Effector CD8-positive, alpha-beta T cell (primary cell): ENCODE measurements around the gene TBC1D14.

Experiments
- DNase-seq: peaks from one replicate; lab custom pipeline; 2025; lab: John Stamatoyannopoulos, UW

The TBC1D14 gene

DNA sequence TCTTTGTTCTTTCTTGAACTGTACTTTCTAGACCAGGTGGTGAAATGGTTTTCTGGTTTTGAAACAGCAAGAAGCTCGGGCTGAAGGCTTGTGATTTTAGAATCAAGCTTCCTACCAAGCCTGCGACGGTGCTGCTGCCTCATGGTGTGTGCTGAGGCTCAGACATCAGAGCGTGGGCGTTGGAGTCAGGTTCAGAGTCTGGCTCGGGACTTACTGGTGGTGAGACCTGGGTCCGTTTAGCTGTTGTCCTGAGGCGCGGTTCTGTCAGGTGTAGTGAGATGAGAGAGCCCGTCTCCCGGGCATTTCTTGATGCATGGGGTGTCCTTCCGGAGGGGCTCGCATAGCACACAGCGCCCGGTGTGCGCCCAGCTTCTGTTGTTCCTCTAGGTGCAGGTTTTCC, 113.9 kb downstream of the TBC1D14 start:
- no peak for DNase-seq

DNA sequence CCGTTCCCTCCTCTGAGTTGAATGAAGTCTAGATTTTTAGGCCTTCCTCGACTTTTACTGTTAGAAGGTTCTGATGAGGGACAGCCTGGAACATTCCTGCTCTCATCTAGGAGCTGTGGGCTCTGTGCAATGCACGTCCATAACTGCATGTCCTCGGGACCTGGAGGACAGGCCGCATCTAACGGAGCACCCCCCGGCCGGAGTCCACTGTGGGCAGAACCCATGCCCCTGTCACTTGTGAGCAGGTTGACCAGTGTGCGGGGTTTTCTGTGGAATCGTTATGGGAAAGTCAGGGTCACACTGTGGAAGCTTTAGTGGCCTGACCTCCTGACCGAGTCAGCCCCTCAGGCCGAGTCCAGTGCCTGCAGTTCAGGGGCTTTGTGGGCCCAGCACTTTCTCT, 114.3 kb downstream of the TBC1D14 start:
- DNase-seq, result no peak

DNA sequence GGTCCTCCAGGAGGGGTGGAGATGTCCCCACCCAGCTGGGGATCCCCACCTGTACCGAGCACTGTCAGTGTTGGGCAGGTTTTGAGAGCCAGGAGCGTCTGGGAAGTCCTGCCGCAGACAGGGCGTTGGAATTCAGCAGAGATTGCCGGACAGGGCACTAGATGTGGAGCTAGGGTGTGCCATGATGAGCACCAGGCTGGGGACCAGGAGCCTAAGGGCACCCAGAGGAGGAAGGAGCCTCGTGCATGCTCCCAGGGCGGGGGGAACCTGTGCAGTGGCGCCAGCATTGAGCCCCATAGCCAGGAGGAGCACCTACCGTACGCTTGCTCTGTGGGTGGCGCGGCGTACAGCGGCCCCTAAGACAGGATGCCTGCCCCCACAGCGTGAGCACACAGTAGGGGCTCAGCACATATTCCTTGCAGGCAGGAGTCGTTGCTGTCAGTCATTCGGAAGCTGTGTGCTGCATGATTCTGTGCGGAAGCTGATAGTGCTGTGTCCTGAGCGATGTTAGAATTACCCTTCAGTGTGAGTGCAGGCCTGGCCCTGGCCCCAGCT, 114.8 kb downstream of the TBC1D14 start:
- no peak for DNase-seq

DNA sequence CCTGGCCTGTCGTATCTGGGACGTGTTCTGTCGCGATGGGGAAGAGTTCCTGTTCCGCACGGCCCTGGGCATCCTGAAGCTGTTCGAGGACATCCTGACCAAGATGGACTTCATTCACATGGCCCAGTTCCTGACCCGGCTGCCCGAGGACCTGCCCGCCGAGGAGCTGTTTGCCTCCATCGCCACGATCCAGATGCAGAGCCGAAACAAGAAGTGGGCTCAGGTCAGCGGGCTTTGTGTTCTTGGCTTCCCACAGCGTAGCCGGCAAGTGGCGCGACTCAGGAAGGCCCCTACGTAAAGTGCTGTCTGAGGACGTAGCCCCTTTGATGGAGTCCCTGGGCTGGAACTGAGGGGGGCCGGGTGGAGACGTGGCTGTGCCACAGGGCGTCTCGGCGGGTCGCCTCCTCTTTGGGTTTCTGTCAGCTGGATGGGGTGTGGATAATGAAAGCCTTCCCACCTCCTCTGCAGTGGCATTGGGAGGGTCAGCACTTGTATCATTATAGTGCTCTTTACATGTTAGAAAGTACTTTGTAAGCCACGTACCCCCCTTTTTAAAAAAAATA, 115.5 kb downstream of the TBC1D14 start:
- no peak for DNase-seq

DNA sequence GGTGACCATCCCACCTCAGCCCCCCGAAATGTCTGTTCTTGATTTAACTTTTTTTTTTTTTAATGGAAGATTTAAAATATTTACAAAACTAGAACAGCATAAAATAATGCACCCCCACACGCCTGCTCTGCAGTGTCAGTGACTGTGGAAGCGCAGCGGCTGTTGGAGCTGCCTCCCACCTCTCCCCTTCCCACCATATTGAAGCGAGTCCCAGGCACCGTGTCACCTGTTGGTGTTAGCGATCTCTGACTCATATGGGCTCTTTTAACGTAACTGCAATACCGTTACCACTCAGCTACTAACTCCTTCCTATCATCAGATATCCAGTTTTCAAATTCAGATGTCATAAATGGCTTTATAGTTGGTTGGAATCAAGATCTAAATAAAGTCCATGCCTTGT, 116.5 kb downstream of the TBC1D14 start:
- DNase-seq, result no peak

DNA sequence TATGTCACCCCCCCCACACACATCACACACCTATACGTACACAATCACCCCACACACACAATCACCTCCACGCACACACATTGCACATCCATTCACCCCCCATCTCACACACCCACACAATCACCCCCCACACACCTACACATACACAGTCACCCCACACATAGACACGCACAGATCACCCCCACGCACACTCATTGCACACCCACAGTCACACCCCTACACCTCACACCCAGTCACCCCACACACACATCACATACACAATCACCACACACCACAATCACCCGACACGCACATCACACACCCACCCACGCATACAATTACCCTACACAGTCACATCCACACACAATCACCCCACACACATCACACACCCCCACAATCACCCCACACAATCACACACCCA, 117.7 kb downstream of the TBC1D14 start:
- DNase-seq, result no peak

DNA sequence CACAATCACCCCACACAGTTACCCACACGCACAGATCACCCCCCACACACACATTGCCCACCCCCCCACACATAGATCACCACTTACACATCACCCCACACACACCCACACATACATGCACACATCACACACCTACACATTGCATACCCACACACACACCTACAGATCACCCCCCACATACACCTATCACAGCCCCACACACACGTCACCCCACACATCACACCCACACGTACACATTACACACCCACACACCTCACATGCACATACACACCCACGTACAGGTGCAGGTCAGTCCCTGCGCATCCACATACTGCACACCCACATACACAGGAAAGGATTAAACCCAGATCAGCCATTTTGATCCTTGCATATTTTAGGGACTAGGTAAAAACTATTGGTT, 118.3 kb downstream of the TBC1D14 start:
- DNase-seq, result no peak

DNA sequence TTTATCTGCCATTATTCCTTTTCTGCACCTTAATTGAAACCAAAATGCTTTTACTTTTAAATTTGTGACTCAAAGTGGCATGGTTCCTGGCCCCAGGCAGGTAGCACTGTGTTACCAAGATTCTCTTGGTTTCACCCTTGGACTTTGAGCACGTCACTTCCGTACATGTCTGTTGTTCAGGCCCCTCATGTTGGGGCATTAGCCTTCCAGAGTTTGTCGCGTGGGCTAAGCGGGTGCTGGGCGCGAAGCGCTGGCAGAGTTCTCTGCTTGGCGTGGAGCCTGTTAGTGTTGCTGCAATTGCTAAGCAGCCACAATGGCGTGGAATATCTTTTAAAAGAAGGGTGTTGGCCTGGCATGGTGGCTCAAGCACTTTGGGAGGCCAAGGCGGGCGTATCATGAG, 119.6 kb downstream of the TBC1D14 start:
- no peak for DNase-seq

DNA sequence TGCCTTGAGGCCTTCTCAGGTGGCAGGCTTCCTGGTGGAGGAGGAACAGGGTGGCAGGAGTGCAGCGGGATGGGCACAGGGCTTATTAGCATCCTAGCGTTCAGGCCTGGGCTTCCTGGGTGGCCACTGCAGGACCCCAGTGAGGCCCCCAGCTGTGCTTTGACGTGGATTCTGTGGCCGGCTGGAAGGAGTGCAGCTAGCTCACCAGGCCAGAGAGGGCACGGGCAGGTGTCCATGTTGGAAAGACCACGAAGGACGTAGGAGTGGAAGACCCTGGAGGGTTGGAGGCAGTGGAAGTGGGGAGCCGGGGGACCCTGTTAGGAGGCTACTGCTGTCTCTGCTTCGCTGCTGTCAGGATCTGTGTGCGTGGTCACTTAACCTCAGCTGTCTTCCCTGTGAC, 120.3 kb downstream of the TBC1D14 start:
- no peak for DNase-seq

DNA sequence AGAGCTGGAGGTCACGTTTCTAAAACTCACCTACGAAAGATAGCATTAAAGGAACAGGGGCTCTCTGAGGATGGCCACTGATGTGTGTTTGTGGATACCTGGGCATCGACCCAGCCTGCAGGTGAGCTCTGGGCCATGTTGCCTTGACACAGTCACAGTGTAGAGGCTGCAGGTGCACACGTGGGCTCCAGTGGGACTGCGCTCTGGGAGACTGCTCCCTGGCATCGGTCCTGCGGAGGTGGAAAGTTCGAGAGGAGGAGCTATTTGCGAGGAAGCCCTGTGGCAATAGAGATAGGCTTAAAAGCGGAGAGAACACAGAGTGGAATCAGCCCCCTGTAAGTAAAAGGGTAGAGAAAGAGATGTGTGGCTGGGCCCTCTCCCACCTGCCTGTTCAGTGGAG, 121.2 kb downstream of the TBC1D14 start:
- no peak for DNase-seq

DNA sequence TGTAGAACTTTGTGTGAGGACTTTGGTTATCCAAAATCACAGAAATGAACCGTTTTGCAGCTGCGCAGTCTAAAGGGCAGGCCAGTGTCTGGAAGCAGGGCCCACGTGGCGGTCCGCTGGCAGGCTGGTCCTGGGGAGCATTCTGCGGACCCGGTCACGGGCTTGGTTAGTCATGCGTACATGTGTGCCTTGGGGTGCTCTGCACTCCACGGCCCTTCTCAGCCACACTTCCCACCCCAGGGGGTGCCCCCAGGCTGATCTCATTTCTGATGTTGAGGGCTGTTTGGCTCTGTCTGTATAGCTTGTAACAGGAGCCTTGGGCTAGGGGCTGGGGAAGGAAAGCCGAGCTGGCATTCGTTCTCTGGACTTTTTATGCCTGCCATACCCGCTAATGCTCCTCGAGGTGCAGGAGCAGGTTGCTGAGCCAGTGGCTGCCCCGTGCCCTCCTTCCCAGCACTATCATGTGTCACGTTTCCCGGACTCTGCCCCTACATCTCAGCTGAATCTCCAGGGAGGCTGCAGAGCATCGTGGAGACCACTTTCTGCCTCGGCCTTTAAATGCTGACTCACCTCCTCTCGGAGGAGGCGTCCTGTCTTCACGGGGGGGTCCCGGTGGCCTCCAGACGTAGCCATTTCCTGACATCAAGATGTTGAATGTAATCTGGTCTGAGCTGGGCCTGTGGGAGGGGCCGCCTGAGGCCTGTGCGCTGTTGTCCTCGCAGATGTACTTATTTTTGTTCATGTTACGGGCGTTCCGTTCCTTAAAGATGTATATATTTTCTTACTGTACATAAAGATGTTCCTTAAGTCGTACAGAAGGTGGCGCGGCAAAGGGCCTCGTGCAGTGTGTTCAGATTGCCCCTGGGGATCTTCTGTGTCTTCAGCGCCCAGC, 122.2 kb downstream of the TBC1D14 start:
- DNase-seq, result no peak

DNA sequence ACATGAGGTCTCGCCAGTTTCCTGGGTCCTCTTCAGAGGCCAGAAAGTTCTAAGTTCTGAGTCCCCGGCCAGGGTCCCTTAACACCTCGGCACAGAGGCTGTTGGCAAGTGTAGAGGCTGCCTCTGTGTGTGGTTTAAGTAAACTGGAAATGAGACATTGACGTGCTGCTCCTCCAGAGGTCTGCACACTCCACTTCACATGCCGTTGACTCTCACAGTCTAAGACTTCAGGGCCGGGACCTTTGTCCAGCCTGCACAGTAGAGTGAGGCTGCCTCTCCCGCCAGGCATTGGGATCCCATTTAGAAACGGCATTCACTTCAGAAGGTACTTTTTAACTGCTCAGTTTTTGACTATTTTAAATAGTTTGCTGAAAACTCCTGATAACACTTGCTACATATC, 123.0 kb downstream of the TBC1D14 start:
- no peak for DNase-seq

DNA sequence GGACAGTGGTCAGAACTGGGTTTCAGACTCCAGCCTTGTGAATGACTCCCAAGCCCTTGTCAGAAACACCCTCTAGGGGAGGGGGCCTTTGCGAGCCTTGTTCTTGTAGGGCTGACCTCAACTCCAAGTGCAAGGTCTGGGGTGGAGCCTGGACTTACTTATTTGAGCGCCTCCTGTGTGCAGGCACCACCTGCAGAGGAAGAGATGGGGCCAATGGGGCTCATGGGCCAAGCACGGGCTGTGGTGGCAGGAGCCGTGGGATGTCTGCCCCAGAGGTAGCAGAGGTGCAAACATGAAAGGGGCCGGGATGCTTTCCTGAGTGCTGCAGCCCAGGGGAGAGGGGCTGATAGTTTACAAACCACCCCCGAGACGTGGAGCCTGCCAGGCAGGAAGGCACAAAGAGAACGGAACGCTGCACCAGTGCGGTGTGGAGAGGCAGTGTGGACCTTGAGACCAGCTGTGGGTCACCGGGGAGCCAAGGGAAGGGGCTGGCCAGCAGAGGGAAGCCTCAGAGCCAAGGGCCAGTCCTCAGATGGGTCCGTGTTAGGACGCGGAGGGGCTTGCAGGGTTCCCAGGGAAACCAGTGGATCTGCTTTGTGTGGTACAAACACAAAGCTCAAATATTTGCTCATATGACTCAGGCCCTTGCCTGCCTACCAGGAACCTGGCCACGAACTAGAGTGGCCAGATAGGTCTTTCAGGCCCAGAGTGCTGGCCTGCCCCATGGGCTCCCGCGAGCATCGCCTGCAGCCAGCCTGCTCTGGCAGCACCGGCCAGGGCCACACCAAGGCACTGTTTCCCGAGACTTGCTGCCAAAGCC, 124.8 kb downstream of the TBC1D14 start:
- no peak for DNase-seq

DNA sequence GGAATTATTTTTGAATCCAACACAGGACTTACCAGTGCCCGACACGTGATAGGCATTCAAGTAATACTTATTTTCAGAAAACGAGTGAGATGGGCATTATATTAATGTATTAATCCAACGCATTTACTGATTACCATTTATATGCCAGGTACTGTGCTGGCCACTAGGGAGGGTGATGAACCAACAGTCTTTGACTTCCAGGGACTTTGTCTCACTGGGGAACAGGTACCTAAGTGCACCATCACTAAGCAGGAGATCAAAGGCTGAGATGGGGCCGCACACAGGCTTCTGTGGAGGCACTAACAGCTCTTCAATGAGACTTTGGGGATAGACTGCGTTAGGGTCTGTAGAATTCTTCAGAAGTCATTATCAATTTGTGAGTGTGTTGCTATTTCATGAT, 127.8 kb downstream of the TBC1D14 start:
- no peak for DNase-seq

DNA sequence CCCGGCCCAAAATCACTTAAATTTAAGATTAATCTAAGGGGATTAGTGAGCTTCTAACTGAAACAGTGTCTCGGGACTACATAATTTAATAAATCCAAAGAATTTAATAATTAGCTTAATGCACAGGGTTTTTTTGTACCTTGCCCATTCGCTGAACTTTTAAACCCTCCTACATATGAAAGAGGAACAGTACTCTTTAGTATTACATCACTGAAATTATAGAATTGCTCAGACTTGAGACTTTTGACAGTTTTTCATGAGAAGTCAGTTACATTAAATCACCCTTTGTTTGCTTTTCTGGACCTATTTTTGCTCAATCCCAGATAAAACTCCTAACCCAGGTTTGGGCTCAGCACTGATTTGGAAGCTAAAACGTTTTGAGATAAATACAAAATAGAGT, 131.1 kb downstream of the TBC1D14 start:
- no peak for DNase-seq

DNA sequence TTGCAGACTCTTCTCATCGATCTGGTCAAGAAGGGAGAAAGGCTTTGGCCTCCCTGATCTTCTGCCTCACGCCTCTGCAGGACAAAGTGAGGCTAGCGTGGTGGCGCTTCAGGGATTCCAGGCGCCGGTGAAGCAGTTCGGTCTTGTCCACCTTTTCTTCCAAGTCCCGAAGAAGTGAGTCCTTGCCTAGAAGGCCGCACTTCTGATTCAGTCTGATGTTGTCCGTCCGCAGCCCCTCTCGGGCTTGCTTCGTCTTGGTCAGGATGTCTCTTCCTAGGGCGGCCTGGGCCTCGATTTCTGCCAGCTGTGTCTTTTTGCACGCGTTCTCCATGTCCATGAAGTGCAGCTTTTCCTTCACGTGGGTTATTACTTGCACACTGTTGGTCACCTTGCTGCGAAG, 131.6 kb downstream of the TBC1D14 start:
- DNase-seq, result no peak

DNA sequence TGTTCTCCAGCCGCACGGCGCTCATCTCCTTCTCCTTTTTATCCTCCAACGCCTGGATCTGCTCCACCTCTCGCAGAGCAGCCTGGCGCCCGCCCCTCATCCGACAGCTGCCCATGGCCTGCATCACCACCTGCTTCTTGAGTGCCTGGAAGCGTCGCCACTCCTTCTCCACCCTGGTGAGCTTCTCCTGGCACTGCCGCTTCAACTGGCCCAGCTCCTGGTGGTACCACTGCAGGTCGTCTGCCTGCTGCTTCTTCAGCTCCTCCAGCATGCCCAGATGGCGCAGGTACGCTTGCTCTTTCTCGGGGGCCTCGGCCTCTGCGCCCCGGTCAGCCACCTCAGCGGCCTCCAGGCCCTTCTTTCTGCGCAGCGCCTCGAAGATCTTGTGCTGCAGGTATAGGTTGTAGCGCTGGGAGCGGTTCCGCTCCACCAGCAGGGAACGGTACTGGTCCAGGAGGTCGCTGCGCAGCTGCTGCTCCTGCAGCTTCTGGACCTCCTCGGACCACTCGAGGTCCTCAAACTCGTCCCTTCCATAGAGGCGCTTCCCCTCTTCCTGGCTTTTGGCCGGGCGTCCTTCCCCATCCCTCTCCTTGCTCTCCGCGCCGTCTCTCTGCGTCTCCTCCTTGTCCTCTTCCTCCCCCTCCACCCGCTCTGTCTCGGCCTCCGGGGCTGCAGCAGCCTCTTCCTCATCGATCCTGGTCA, 132.3 kb downstream of the TBC1D14 start:
- DNase-seq, result no peak

DNA sequence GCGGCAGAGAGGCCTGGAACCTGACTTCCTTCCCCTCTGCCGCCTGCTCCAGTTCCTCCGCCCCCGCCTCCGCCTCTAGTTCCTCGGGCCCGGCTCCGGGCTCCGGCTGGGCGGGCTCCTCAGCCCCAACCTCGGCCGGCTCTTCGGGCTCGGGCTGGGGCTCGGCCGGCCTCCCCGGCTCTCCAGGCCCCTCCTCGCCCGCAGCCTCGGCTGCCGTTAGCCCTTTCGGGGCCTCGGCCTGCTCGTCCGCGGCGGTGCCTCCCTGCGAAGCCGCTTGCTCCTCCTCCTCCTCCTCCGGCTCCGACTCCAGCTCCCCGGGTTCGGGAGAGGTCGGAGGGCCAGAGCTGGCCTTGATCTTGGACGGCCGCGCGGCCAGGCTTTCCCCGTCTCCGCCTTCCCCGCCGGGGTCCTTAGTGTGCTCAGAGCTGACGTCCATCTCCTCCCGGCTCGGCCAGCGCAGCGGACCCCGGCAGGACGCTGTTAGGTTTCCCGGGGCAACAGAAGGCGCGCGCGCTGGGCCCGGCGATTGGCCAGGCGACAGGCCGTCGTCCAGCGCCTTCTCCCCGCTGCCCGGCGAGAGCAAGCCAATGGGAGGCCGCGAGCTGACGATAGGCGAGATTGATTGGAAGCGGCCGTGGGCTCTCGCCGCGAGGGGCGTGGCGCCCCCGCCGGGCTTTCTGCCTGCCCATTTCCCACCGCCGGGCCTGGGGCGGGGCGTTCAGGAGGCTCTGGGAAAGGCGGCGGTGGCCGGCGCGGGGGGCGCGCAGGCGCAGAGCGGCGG, 133.1 kb downstream of the TBC1D14 start:
- peak; percentile 87 for DNase-seq

DNA sequence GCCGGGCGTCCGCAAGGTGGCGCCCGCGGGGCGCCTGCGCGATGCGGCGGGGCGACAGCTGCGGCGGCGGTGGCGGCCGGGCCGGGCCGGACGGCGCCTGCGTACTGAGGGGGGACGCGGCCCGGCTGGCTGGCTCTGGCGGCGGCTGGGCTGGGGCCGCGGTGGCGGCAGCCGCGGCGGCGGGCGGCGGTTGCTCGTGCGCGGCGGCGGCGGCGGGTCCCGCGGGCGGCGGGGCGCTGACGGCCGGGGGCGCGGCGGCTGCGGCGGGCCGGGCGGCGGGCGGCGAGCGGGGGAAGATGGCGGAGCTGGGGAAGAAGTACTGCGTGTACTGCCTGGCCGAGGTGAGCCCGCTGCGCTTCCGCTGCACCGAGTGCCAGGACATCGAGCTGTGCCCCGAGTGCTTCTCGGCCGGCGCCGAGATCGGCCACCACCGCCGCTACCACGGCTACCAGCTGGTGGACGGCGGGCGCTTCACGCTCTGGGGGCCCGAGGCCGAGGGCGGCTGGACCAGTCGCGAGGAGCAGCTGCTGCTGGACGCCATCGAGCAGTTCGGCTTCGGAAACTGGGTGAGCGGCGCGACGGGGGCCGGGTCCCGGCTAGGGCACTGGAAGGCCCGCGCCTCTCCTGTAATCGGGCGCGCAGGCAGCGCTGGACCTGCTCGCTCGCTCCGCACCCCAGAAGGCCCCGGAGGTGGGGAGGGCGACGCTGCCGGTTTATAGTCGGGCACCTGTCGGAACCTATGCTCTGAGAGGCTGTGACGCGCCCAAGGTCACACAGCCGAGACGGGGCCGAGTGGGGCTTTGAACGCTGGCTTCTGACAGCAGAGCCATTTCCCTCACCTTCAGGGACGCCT, 133.9 kb downstream of the TBC1D14 start, which contains the start of gene TADA2B:
Gene TADA2B (plus strand): TSS at position 89 of the 853 bp plus-strand sequence. CDS start 208 bp downstream, at position 297.
- DNase-seq, result peak; percentile 28
